OCI-LY1 (cell line): ENCODE data around the gene GPR15.

Experiments
- EZH2 ChIP-seq: fragments of 200-600 bp; sonication (generic), shearing (Covaris generic); IDR thresholded peaks from 2 replicates; pipeline ENCODE4 v1.8.0; 2017; ENCODE audit warnings: borderline replicate concordance, mixed run types, mild to moderate bottlenecking, antibody characterized with exemption, low read length, moderate library complexity, mixed read lengths
- TF ChIP-seq, protein P1 (sequence below): fragments of 200-600 bp; sonication (generic), shearing (Covaris generic); IDR thresholded peaks from 2 replicates; pipeline ENCODE4 v1.5.1; 2017; ENCODE audit warnings: mild to moderate bottlenecking, antibody characterized with exemption, low read length, moderate library complexity, mixed read lengths

DNA sequence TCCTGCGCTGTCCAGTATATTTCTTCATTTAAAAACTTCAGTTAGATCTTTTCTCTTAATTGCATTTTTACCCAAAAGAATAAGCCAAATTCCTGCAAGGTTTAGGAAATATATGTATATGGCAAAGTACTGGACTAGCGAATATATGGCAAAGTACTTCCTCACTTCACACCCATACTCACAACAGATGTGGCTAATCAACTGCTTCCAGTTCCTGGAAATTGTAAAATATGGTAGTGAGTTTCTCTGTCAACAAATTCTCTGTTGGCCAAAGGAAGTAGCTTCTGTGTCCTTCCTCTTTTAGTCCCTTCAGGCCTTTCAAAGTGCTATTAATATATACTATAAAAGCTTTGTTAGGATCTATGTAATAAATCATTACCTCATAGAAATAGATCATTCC lies 22.0 kb downstream of the GPR15 start:
- TF ChIP-seq EZH2, result no peak
- TF ChIP-seq, protein P1, sequence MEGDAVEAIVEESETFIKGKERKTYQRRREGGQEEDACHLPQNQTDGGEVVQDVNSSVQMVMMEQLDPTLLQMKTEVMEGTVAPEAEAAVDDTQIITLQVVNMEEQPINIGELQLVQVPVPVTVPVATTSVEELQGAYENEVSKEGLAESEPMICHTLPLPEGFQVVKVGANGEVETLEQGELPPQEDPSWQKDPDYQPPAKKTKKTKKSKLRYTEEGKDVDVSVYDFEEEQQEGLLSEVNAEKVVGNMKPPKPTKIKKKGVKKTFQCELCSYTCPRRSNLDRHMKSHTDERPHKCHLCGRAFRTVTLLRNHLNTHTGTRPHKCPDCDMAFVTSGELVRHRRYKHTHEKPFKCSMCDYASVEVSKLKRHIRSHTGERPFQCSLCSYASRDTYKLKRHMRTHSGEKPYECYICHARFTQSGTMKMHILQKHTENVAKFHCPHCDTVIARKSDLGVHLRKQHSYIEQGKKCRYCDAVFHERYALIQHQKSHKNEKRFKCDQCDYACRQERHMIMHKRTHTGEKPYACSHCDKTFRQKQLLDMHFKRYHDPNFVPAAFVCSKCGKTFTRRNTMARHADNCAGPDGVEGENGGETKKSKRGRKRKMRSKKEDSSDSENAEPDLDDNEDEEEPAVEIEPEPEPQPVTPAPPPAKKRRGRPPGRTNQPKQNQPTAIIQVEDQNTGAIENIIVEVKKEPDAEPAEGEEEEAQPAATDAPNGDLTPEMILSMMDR, result no peak
